HG03565 (cell line): ENCODE measurements around the gene JMY.
"Not testable (repeated sequence)": the region's sequence is repeated elsewhere in the genome, so short reads cannot be mapped to it uniquely, and the experiment has no call there.

Experiments used
- ATAC-seq: cut with Tn5 transposase; IDR thresholded peaks from one replicate; pipeline ENCODE4 v1.9.1; 2021; ENCODE audit warnings: mild to moderate bottlenecking, moderate library complexity; ENCODE audit not compliant: unreplicated experiment

Gene JMY

DNA sequence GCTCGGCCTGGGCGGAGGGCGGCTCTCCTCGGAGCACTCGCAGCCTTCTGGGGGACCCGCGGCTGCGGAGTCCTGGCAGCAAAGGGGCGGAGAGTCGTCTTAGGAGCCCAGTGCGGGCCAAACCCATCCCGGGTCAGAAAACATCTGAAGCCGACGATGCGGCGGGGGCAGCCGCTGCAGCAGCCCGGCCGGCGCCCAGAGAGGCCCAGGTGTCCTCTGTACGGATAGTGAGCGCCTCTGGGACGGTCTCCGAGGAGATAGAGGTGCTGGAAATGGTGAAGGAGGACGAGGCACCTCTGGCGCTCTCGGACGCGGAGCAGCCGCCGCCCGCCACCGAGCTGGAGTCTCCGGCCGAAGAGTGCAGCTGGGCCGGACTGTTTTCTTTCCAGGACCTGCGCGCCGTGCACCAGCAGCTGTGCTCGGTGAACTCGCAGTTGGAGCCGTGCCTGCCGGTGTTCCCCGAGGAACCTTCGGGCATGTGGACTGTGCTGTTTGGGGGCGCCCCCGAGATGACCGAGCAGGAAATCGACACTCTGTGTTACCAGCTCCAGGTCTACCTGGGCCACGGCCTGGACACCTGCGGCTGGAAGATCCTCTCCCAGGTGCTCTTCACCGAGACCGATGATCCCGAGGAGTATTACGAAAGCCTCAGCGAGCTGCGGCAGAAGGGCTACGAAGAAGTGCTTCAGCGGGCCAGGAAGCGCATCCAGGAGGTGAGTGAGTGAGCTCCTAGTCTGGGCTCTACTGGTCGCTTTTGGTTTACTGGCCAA, 1.2 kb downstream of the JMY start:
- peak; percentile 14 for ATAC-seq

DNA sequence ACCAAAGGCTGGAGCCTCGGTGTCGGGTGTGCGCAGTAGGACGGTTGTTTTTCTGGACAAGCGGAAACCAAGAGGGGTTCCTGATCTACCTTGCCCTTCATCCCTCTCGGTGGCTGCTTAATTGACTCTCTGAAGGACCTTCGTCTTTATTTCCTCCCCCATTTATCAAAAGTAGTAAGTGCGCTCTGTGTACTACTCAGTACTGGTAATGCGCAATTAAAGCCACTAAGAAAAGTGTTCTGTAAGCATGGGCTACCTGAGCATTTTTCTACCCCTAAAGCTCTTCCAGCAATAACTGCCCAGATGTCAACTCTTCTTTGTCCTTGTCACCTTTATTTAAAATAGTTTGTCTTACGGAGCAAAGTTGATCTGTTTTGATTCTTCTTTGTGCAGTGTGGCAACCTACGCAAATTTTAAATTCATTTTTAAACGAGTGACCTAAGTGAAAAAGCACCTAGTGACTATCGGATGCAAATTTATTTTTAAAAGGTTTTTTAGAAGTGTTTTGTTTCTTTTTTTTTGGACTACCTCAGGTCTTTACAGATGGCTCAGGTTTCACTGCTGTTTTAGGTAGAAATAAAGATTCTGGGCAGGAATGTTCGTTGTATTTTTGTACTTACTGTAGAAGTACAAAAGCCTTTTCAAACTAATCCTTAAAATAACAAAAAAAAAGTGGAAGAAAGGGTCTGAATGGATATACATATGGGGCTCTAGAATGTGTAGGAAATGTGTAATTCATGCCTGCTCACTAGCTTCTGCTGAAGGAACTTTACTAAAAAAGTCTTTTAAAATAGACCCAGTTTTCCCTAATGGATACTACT, 2.0 kb downstream of the JMY start:
- ATAC-seq, result no peak

DNA sequence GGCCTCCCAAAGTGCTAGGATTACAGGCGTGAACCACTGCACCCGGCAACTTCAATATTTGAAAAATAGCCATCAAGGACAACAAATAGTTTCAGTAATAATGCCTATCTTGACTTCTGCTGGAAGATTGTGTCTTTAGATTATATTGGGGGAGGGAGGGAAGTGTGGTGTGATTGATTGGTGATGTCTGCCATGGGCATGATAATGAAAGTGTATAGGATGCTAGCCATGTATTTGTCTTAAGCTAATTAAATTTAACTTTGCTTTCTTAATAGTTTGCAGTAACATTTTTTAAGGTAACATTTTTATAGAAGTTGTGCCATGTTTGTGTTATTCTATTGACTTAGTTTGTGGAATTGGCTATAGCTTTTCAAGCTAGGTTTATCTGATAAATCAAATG, 4.6 kb downstream of the JMY start:
- ATAC-seq, result no peak

DNA sequence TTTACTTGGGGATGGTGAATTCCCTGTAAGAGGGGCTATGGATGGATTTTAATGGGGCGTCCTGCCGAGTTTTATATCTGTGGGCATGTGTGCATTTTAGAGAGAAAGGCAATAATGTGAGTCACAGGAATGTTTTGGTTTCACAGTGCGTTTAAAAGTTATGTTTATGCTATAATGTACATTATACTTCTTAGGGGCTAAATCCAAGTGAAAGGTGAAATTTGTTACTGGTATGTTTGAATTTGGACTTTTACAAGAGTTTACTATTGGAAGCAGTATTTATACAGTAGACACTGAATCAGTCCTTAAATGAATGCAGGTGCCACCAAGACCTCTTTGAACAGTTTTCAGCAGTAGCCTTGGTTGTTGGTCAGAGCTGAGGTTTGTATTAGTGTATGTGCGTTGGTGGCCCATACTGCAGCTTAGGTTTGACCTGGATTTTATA, 5.6 kb downstream of the JMY start:
- no peak for ATAC-seq

DNA sequence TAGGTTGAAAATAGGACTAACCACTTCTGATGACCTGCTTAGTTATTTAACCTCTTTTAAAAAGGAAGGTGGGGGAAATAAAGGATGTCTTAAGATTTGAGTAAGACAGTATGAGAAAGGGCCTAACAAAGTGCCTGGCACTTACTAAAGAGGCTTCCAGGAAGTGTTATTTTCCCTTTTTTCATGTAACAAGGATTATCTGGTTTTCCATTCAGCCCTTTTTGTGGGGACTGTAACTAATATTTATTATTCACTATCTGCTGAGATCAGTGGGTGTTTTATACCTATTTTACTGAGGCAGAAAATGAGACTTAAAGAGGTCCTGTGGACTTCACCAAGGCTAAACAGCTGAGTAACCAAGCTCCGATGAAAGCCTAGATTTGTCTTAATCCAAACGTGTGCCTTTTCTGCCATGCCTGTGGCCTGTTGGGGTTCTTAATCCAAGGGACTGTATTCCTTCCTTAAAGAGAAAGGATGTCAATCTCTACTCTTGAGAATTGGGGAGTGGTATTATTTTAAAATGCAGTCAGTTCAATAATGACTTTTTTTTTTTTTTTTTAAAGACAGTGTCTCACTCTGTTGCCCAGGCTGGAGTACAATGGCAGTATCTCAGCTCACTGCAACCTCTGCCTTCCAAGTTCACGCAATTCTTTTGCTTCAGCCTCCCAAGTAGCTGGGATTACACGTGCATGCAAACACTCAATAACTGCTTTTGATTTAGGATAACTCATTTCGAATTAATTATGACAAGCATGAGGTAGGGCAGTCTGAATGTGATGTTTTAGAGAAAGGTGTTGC, 6.5 kb downstream of the JMY start:
- no peak for ATAC-seq

DNA sequence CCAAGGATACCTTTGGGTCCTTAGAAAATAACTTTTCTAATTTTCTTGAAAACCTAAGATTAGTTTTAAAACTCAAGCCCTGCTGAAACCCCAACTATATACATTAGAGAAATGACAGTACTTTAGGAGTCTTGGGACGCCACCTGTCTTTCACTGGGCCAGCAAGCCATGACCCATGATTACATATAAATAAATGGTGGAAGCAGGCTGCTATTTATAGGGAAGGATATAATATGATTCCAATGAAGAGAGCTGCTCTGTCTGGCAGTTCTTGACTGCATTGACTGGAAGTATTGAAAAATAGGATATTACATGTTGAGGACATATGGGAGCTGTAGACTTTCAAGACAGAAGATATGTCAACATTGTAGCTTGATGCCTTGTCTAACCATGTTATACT, 7.3 kb downstream of the JMY start:
- no peak for ATAC-seq

DNA sequence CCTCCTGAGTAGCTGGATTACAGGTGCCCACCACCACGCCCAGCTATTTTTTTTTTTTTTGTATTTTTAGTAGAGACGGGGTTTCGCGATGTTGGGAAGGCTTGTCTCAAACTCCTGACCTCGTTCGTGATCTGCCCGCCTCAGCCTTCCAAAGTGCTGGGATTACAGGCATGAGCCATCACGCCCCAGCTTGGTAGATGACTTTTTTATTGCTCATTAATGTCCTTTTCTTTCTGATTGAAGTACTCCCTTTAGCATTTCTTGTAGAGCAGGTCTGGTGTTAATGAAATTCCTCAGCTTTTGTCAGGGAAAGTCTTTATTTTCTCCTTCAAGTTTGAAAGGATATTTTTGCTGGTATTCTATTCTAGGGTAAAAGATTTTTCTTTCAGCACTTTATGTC, 18.1 kb downstream of the JMY start:
- ATAC-seq, result not testable (repeated sequence)

DNA sequence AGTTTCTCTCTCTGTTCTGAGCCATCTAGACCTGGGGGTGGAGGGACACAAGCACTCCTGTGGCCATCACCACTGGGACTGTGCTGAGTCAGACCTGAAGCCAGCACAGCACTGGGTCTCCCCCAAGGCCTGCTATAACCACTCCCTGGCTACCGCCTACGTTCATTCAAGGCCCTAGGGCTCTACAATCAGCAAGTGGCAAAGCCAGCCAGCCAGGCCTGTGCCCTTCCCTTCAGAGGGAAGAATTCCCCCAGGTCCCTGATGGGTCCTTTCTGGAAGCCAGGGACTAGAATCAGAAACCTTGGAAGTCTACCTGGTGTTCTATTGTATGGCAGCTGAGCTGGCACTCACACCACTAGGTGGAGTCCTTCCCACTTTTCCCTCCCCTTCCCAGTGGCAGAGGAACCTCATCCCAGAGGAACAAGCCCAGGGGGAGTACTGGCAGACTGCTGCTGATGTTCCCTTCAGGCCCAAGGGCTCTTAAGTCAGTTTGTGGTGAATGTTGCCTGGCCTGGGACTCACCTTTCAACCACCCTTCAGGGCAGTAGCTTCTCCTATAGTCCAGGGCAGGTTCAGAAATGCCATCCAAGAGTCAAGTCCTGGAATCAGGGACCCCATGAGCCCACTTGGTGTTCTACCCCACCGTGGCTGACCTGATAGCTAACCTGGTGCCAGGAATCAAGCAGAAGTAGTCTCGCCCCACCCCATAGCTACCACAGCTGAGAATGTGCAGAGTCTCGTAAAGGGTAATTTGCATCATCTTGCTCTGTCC, 20.0 kb downstream of the JMY start:
- peak; percentile 80 for ATAC-seq

DNA sequence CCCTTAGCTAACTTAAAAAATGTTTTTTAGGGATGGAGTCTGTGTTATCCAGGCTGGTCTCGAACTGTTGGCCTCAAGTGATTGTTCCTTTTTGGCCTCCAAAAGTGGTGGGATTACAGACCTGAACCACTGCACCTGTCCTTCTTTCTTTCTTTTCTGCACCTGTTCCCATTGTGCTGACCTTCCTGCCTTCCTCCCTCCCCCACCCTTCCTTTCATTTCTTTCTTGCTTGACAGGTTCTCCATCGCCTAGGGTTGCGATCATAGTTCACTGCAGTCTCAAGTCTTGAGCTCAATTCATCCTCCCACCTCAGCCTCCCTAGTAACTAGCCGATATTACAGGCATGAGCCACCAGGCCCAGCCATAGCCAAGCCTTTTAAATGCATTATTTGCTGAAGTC, 20.6 kb downstream of the JMY start:
- ATAC-seq, result no peak

DNA sequence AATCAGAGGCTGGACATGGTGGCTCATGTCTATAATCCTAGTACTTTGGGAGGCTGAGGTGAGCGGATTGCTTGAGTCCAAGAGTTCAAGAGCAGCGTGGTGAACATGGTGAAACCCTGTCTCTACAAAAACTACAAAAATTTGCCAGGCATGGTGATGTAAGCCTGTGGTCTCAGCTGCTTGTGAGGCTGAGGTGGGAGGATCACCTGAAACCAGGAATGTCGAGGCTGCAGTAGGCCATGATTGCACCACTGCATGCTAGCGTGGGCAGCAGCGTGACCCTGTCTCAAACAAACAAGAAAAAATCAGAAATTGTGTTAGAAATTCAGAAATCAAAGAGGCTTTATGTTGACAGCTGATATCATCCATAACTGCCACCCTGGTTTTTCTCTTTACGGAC, 21.4 kb downstream of the JMY start:
- ATAC-seq, result no peak

DNA sequence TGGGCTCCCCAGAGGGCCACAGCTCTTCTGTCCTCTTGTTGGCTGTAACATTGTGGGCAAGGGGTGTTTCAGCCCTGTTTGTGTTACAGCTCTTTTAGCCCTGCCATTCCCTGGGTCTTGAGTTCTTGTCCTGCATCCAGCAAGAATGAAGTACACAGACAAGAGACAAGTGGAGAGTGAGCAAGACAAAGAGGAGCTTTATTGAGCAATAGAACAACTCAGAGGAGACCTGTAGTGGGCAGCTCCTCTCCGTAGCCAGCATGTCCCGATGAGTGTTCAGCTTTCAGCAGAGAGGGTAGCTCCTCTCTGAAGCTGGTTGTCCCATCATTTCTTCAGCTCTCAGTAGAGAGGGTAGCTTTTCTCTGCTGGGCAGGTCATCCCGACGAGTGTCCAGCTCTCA, 22.9 kb downstream of the JMY start:
- ATAC-seq, result no peak

DNA sequence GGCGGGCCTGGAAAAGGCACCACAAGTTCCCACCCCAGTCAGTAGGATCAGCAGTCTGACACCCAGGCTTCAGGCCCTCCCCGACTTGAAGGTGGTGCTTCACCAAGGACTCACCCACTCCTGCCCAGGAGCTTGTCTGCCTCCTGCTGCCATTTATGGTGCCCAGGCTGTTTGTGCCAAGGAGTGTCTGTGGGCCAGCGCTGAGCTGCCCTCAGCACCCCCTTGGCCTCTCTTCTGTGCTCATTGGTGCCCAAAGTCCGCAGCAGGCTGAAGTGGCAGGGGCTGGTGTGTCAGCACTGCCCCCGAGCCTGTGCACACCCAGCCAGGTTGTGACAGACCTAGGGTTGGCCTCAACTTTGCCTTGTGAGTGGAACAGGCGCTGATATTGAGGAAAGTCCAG, 23.5 kb downstream of the JMY start:
- ATAC-seq, result no peak

DNA sequence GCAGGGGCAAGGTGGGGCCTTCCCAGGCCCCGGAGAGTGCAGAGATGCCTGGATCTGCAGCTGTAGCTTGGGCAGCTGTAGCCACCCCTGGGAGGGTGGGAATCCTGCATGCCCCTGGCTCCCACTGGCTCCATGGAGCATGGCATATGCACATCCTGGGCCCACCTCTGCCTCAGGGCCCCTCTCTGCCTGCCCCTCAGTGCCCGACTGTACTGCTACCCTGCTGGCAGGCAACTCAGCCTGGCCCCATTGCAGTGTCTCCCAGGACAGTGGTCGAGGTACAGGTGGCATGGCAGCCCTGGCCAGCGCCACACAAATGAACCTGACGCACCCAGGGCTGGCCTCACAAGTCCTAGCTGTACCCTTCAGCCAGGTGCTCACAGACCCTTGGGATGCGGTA, 23.9 kb downstream of the JMY start:
- ATAC-seq, result no peak

DNA sequence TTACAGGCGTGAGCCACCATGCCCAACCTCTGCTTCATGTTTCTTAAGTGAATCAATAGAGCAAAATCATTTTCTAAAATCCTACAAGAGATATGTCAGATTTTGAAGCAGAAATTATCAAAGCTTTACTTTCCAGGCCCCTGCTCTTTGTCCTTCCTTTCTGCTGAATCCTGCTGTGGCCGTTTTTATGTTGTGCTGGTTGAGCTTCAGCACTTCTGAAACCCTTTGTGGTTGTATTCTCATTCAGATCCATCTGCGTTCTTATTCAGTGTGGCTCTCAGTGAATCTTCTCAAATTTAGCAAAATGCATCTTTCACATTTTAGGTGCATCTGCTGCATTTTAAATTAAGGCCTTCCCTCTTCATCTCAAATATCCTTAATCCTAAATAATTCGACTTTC, 26.0 kb downstream of the JMY start:
- peak; percentile 59 for ATAC-seq

DNA sequence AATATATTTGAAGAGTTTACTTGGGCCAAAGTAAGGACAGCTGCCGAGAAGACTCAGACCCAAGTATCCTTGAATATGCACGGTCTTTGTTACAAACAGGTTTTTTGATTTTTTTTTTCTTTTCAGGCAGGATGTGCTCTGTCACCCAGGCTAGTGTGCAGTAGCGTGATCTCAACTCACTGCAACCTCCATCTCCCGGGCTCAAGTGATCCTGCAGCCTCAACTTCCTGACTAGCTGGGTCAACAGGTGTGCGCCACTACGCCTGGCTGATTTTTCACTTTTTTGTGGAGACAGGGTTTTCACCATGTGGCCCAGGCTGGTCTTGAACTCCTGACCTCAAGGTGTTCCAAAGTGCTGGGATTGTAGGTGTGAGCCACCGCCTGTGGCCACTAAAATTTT, 27.4 kb downstream of the JMY start:
- ATAC-seq, result no peak

DNA sequence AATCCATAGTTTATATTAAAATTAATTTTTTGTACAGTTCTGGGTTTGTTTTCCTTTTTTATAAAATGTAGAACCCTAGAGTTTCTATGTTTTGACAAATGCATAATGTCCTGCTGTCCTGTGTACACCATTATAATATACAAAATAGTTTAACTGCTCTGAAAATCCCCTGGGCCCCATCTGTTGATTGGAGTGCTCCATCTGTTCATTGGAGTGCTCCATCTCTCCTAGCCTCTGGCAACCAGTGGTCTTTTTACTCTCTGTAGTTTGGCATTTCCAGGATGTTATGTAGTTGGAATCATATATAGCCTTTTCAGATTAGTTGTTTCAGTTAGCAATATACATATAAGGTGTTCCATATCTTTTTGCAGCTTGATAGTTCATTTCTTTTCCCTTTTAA, 31.2 kb downstream of the JMY start:
- no peak for ATAC-seq

DNA sequence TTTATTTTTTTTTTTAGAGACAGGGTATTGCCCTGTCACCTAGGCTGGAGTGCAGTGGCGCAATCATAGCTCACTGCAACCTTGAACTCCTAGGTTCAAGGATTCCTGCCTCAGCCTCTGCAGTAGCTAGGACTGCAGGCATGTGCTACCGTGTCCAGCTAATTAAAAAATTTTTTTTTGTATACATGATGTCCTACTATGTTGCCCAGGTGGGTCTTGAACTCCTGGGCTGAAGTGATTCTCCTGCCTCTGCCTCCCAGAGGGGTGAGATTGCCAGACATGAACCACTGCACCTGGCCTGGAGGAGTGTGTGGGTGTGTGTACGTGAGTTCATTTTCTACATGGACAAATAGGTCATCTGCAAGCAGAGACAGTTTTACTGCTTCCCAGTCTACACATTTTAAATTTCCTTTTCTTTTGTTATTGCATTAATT, 33.8 kb downstream of the JMY start:
- no peak for ATAC-seq

DNA sequence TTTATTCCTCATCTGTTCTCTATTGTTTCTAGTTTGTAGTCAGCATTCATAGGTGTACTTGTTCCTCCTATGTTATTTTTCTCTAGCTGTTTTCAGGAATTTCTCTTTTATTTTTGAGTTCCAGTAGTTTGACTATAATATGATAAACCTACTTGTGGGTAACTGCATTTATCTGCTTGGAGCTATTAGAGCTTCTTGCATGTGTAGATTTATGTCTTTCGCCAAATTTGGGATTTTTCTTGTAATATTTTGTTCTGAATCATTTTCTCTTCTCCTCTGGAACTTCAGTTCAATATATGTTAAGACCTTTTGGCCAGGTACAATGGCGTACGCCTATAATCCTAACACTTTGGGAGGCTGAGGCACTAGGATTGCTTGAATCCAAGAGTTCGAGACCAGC, 37.4 kb downstream of the JMY start:
- no peak for ATAC-seq

DNA sequence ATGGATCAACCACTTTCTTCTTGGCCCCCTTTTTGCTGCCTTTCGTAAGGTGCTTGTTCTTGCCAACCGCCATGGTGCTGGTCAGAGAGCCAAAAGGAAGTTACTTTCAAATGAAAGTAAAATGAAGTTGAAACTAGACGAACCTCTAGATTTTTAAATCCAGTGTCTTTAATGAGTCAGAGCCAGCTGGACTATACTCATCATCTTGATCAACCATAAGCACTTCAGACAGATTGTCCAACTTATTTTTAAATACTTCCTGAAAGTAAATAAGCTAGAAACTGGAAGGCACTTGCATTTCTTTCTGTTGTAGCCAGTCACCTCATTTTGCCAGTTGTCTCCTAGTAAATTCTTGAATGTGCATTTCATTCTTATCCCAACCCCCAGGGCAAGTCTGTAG, 48.9 kb downstream of the JMY start:
- ATAC-seq, result no peak

DNA sequence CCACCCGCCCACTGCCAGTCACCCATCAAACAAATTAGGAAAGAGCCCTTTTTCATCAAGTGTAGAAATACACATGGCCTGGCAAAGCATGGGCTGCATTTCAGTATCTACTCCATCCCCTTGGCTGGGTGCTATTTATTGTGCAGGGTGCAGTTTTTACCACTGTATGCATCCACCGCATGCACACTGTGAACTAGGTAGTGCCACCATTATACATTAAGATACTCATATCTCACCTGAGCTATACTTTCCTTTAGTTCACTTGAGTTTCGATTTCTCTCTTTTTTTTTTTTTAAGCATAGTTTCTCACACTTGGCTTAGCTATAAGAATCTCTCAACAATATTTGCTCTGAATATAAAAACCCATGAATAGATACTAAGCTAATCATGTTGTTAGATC, 49.4 kb downstream of the JMY start:
- ATAC-seq, result no peak

DNA sequence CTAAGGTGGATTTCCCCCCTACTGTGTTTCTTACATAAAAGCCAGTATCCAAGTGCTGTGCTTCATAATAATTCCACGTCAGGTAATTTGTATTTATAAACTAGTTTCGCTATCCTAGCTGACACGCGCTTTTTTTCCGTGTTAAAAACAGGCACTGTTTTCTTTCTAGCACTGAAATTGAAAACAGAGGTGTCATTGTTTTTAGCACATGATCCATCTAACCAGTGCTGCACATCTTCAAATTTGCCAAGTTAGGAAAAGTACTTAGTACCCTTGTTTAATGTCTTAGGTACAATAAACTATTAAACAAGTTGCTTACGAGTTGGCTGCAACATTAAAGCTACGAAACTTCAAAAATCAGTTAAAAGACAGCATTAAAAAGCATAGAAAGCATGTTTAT, 49.9 kb downstream of the JMY start:
- ATAC-seq, result no peak
